GM23338 (cell line): ENCODE data around the gene EMX1. TPM values are rescaled to one million over a fixed set of nuclear protein-coding genes. Genes with fewer than 3 reads are reported as not detected.
A peak's percentile ranks its signal among the peaks of the same experiment; 100 is the strongest.

Experiments used
- ATAC-seq: fragments of 200-7000 bp; cut with Tn5 transposase; 3 replicates; pipeline ENCODE4 v1.9.1; 2020
- DNase-seq: peaks from one replicate; pipeline ENCODE4 v3.0.0-alpha.2; 2015; ENCODE audit warnings: low spot score
- H2AFZ ChIP-seq: fragments of 200-600 bp; sonication (generic); 2 replicates; pipeline ENCODE4 v1.8.0; 2016; ENCODE audit warnings: antibody characterized with exemption, mild to moderate bottlenecking, moderate library complexity
- H3F3A ChIP-seq: fragments of 200-600 bp; sonication (generic); replicated peaks from 2 replicates; pipeline ENCODE4 v1.8.0; 2017; ENCODE audit warnings: antibody characterized with exemption, mixed run types, low read depth
- H3K27ac ChIP-seq: fragments of 200-600 bp; sonication (generic); 2 replicates; pipeline ENCODE4 v1.6.1; 2016; ENCODE audit warnings: low read depth
- H3K27me3 ChIP-seq: fragments of 200-600 bp; sonication (generic); 2 replicates; pipeline ENCODE4 v1.8.0; 2016; ENCODE audit warnings: mild to moderate bottlenecking, mixed run types, moderate library complexity; ENCODE audit not compliant: insufficient read depth
- H3K36me3 ChIP-seq: fragments of 200-600 bp; sonication (generic); 2 replicates; pipeline ENCODE4 v1.8.0; 2016; ENCODE audit warnings: mild to moderate bottlenecking; ENCODE audit not compliant: insufficient read depth
- H3K4me1 ChIP-seq: fragments of 200-600 bp; sonication (generic); 2 replicates; pipeline ENCODE4 v1.8.0; 2016; ENCODE audit warnings: mild to moderate bottlenecking, moderate library complexity; ENCODE audit not compliant: insufficient read depth
- H3K4me2 ChIP-seq: fragments of 200-600 bp; sonication (generic); 2 replicates; pipeline ENCODE4 v1.7.1; 2017; ENCODE audit warnings: mixed run types
- H3K4me3 ChIP-seq: fragments of 200-600 bp; sonication (generic); 2 replicates; pipeline ENCODE4 v1.6.1; 2016; ENCODE audit warnings: mixed run types
- H3K79me2 ChIP-seq: fragments of 200-600 bp; sonication (generic); replicated peaks from 2 replicates; pipeline ENCODE4 v1.8.0; 2017; ENCODE audit warnings: mild to moderate bottlenecking; ENCODE audit not compliant: insufficient read depth
- H3K9me2 ChIP-seq: fragments of 200-600 bp; sonication (generic); 2 replicates; pipeline ENCODE4 v1.8.0; 2017; ENCODE audit not compliant: insufficient read depth
- H4K20me1 ChIP-seq: fragments of 200-600 bp; sonication (generic); replicated peaks from 2 replicates; pipeline ENCODE4 v1.8.0; 2017; ENCODE audit warnings: mild to moderate bottlenecking; ENCODE audit not compliant: insufficient read depth
- H3K27ac Mint-ChIP-seq: 2 replicates; pipeline ENCODE4 v1.8.0; 2020; ENCODE audit warnings: inconsistent platforms, mild to moderate bottlenecking, moderate library complexity, mixed read lengths
- H3K27me3 Mint-ChIP-seq: 3 replicates; pipeline ENCODE4 v1.8.0; 2022; ENCODE audit warnings: low read depth, mild to moderate bottlenecking, moderate library complexity, mixed read lengths, inconsistent platforms; ENCODE audit not compliant: insufficient read depth, poor library complexity
- H3K36me3 Mint-ChIP-seq: 3 replicates; pipeline ENCODE4 v1.8.0; 2021; ENCODE audit warnings: low read depth, mild to moderate bottlenecking, inconsistent platforms, moderate library complexity, mixed read lengths
- H3K4me1 Mint-ChIP-seq: 3 replicates; pipeline ENCODE4 v1.8.0; 2020; ENCODE audit warnings: mild to moderate bottlenecking, inconsistent platforms, mixed read lengths
- H3K4me3 Mint-ChIP-seq: 3 replicates; pipeline ENCODE4 v1.8.0; 2021; ENCODE audit warnings: moderate library complexity, mild to moderate bottlenecking, inconsistent platforms, mixed read lengths
- H3K9me3 Mint-ChIP-seq: 3 replicates; pipeline ENCODE4 v1.8.0; 2020; ENCODE audit warnings: moderate library complexity, mild to moderate bottlenecking, inconsistent platforms, mixed read lengths
- POLR2AphosphoS5 ChIP-seq: IDR thresholded peaks from 2 replicates; pipeline ENCODE4 v1.6.1; 2016; ENCODE audit warnings: antibody characterized with exemption, low read depth
- REST ChIP-seq: IDR thresholded peaks from one replicate; pipeline ENCODE4 v1.6.1; 2018; ENCODE audit warnings: antibody characterized with exemption; ENCODE audit not compliant: unreplicated experiment
- polyA plus RNA-seq: library from polyadenylated mRNA; unstranded; fragments of >200 nt; fragmentation: Nextera tagmentation; extraction: Ambion mirVana; gene quantifications from 2 replicates; pipeline ENCODE4 v1.2.1, GENCODE V29; 2016
- total RNA-seq: library from RNA; depleted of rRNA; stranded (reverse); fragments of >200 nt; shearing (Covaris generic); gene quantifications from 2 replicates; pipeline ENCODE4 v1.2.3, GENCODE V29; 2014
- TF ChIP-seq, protein P1 (sequence below): fragments of 250-450 bp; sonication (Bioruptor Pico); IDR thresholded peaks from 2 replicates; pipeline ENCODE4 v1.5.0; 2020; ENCODE audit warnings: mild to moderate bottlenecking, moderate library complexity

Gene EMX1
- total and polyA plus RNA-seq, 2 experiments from 2014 or later = 3.9 to 7.9 TPM

DNA sequence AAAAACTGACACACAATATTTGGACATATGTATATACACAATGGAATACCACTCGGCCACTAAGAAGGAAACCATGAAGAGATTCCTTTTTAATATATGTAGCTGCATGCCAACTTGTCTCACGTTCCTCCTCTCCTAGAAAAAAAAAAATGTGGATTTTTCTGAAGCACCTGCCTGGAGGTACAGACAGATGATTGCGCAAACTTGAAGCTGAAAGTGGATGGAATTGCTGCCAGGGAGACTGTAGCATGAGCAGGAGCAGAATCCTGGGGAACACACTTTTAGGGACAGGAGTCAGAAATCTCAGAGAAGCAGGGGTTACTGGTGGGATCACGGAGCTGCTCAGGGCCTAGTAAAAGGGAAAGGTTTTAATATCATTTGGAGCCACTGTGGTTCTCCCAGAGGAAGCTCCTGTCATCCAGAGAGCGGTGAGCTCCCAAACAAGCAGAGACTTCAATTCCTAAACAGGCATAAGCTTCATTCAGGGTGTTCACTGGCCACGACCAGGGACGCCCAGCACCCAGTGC, 30.8 kb upstream of the EMX1 start:
- H3K36me3 ChIP-seq = no peaks in the 10 kb centered on the region
- no peaks in the 10 kb centered on the region; the same call in 1 of the 2 replicates for H4K20me1 ChIP-seq
- H3K27ac Mint-ChIP-seq = no peak overlapping the region
- H3F3A ChIP-seq = peaks cover 12% of the 10 kb centered on the region; the same call in 1 of the 2 replicates
- H3K4me1 Mint-ChIP-seq = peaks cover 5% of the 10 kb centered on the region; the same call in 2 of the 3 replicates
- ATAC-seq (no peak), DNase-seq (no peak)
- peaks cover 46% of the 10 kb centered on the region for H3K27me3 ChIP-seq
- H3K27ac ChIP-seq = no peak overlapping the region
- H3K9me2 ChIP-seq = no peaks in the 10 kb centered on the region
- H2AFZ ChIP-seq = peak overlapping the region; percentile 98
- H3K9me3 Mint-ChIP-seq = no peaks in the 10 kb centered on the region
- peak overlapping the region; percentile 79 for H3K4me3 ChIP-seq
- no peaks in the 10 kb centered on the region for H3K36me3 Mint-ChIP-seq
- H3K79me2 ChIP-seq = no peaks in the 10 kb centered on the region
- peaks cover 29% of the 10 kb centered on the region for H3K27me3 Mint-ChIP-seq
- peak overlapping the region; percentile 76 for H3K4me3 Mint-ChIP-seq
- TF ChIP-seq, protein P1, sequence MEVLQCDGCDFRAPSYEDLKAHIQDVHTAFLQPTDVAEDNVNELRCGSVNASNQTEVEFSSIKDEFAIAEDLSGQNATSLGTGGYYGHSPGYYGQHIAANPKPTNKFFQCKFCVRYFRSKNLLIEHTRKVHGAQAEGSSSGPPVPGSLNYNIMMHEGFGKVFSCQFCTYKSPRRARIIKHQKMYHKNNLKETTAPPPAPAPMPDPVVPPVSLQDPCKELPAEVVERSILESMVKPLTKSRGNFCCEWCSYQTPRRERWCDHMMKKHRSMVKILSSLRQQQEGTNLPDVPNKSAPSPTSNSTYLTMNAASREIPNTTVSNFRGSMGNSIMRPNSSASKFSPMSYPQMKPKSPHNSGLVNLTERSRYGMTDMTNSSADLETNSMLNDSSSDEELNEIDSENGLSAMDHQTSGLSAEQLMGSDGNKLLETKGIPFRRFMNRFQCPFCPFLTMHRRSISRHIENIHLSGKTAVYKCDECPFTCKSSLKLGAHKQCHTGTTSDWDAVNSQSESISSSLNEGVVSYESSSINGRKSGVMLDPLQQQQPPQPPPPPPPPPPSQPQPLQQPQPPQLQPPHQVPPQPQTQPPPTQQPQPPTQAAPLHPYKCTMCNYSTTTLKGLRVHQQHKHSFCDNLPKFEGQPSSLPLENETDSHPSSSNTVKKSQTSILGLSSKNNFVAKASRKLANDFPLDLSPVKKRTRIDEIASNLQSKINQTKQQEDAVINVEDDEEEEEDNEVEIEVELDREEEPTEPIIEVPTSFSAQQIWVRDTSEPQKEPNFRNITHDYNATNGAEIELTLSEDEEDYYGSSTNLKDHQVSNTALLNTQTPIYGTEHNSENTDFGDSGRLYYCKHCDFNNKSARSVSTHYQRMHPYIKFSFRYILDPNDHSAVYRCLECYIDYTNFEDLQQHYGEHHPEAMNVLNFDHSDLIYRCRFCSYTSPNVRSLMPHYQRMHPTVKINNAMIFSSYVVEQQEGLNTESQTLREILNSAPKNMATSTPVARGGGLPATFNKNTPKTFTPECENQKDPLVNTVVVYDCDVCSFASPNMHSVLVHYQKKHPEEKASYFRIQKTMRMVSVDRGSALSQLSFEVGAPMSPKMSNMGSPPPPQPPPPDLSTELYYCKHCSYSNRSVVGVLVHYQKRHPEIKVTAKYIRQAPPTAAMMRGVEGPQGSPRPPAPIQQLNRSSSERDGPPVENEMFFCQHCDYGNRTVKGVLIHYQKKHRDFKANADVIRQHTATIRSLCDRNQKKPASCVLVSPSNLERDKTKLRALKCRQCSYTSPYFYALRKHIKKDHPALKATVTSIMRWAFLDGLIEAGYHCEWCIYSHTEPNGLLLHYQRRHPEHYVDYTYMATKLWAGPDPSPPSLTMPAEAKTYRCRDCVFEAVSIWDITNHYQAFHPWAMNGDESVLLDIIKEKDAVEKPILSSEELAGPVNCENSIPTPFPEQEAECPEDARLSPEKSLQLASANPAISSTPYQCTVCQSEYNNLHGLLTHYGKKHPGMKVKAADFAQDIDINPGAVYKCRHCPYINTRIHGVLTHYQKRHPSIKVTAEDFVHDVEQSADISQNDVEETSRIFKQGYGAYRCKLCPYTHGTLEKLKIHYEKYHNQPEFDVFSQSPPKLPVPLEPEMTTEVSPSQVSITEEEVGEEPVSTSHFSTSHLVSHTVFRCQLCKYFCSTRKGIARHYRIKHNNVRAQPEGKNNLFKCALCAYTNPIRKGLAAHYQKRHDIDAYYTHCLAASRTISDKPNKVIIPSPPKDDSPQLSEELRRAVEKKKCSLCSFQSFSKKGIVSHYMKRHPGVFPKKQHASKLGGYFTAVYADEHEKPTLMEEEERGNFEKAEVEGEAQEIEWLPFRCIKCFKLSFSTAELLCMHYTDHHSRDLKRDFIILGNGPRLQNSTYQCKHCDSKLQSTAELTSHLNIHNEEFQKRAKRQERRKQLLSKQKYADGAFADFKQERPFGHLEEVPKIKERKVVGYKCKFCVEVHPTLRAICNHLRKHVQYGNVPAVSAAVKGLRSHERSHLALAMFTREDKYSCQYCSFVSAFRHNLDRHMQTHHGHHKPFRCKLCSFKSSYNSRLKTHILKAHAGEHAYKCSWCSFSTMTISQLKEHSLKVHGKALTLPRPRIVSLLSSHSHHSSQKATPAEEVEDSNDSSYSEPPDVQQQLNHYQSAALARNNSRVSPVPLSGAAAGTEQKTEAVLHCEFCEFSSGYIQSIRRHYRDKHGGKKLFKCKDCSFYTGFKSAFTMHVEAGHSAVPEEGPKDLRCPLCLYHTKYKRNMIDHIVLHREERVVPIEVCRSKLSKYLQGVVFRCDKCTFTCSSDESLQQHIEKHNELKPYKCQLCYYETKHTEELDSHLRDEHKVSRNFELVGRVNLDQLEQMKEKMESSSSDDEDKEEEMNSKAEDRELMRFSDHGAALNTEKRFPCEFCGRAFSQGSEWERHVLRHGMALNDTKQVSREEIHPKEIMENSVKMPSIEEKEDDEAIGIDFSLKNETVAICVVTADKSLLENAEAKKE = no peak
- TF ChIP-seq REST (no peak), POLR2AphosphoS5 (no peak)
- peak overlapping the region; percentile 91 for H3K4me2 ChIP-seq
- peaks cover 14% of the 10 kb centered on the region; the same call in 1 of the 2 replicates for H3K4me1 ChIP-seq
